OCI-M1 (cell line): ENCODE data around the gene PHLDB2.

ENCODE experiments used
- DNase-seq: peaks from one replicate; lab custom pipeline; 2025; lab: John Stamatoyannopoulos, UW

Gene PHLDB2

DNA sequence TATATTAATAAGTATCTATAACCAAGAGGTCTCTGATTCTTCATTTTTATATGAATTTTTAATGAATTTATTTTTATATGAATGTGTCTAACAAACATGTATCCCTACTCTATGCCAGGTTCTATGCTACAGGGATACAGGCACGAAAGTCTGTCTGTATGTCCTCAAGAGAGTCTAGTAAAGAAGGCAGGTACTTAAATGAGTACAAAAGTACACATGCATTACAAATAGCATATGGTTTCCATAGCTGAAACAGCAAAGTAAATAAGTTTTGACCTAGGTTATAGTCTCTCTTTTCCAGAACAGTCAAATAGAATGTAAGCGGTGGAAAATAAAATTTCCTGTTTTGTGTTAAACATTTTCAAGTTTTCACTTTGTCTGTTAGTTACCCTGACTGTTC, 106.4 kb downstream of the PHLDB2 start:
- no peak for DNase-seq

GRCh38 chr3:111967068-111967467, 108.0 kb downstream of the PHLDB2 start:
- no peak for DNase-seq

DNA sequence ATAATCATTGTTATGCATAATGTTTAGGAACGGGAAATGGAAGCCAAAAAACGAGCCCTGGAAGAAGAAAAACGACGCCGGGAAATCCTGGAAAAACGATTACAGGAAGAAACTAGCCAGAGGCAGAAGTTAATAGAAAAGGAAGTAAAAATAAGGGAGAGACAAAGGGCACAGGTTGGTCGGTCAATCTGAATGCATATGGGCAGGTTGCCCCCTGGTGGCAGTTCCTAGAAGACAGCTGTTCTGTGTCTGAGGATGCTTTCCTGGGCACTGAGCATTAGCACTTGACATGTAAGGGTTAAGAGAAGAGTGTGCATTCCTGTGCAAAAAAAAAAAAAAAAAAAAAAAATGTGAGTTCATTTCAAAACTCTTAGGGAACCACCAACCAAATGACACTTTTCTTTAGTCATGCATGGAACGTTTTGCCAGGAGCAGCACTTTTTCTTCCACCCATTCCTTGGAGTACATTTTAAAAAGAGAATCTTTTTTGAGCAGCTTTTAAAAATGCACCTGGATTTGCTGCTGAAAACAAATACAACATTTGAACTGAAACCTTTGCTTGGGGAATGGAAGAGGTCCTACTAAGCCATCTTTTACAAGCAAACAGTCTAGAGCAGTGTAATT, 108.7 kb downstream of the PHLDB2 start:
- peak; percentile 89 for DNase-seq

DNA sequence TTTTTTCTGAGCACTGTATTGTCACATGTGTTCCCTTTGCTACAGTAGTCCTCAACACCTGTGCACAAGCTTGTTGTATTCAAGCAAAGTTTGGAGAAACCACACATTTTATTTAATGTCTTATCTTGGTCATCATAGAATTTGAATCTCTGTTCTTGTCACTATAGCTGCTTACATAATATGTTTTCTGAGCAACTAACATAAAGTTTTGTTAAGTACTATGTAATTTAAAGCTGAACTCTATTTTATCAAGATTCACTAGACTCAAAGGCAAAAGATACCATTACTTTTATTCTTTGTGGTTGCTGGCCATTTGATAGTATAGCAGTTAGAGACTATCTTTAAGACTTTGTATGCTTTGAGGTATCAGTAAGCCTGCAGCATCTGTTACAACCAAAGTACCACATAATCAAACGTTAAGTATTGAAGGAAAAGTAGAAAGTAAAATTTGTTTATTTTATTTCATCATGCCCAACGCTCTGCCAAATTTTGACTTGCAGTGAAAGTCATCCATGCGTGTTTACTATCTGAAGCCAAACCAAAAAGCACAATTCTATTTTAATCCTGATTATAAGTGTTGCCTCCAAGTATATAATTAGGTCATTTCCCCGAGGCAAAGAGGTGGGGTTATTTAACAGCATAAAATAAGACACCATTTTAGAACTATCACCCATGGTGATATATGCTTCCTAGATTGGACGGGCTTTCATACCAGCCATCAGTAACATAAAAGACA, 109.4 kb downstream of the PHLDB2 start:
- DNase-seq, result no peak

- DNase-seq, result no peak
These were observed 111.3 kb downstream of the PHLDB2 start for GRCh38 chr3:111970376-111970775.

GRCh38 chr3:111971533-111972130, 112.6 kb downstream of the PHLDB2 start:
- no peak for DNase-seq

DNA sequence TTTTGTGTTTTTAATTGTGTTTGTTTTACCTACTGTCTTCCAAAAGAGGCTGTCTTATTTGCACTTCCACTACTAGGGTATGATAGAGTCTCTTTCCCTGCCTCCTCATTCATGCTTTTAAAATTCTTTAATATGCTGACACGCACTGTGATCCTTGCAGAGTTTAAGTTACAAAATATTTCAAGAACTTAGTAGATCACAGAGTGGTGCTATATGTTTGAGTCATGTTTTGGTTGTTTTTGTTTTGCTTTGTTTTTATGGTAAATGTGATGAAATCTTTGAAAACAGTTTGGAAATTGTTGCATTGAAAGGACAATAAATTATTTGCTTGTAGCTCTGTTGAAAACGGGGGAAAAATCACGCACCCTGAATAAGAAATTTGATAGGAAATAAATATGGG, 113.8 kb downstream of the PHLDB2 start:
- DNase-seq, result no peak

GRCh38 chr3:111975131-111975530, 116.1 kb downstream of the PHLDB2 start:
- no peak for DNase-seq

GRCh38 chr3:111976254-111976653, 117.2 kb downstream of the PHLDB2 start:
- DNase-seq, result no peak

- peak; percentile 97 for DNase-seq
These were observed 119.7 kb downstream of the PHLDB2 start, which contains the start of gene ABHD10 for GRCh38 chr3:111978583-111979433. ABHD10 (plus strand) TSS chr3:111979026; CDS start chr3:111979062, 36 bp downstream.

DNA sequence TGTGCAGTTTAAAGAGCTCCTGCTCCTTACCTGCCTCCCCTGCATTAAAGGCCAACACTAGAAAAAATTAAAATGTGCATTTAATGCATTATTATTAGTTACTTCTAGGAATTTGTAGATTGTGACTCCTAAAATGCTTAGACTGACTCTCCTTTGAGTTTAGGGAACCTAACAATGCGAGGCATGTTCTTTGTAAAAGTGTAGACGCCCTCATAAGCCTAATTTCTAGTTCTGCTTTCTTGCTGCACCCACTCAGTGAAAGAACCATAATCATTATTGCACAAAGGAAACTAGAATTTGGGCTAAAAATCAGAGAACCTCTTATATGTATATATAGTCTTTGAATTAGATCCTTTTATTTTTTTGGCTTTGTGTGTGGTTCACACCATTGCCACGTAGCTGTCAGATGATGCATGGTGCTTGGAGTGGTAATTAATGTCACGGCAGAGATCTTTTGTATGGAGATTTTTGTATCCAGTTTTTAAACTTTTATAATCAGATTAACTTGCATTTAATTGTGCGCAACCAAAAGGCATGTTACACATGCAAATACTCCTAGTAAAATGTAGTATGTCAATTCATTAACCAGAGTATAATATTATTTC, 120.5 kb downstream of the PHLDB2 start:
- peak; percentile 77 for DNase-seq

DNA sequence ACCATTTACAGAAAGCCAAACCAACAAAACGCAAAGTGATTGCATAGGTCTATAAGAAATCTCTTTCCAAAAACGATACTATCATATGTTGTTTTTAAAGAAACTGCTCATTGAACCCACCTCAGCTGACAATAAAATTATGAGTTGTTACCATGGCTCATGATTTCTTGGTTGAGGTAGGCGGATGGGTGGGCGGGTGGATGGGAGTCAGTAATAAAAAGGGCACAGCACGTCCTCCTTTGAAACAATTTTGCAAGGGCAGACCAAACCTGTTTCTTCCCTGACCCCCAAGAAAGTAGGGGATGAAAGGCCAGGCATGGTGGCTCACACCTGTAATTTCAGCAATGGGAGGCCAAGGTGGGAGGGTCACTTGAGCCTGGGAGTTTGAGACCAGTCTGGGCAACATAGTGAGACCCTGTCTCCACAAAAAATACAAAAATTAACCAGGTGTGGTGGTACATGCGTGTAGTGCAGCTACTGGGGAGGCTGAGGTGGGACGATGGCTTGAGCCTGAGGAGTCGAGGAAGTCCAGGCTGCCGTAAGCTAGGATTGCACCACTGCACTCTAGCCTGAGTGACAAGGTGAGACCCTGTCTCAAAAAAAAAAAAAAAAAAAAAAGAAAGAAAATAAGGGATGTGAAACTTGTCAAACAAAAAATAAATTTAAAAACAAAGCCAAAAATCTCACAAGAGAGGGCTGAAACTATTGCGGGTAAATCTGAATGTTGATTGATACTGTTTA, 121.8 kb downstream of the PHLDB2 start:
- DNase-seq, result no peak

GRCh38 chr3:111981457-111981763, 122.3 kb downstream of the PHLDB2 start:
- DNase-seq, result no peak

DNA sequence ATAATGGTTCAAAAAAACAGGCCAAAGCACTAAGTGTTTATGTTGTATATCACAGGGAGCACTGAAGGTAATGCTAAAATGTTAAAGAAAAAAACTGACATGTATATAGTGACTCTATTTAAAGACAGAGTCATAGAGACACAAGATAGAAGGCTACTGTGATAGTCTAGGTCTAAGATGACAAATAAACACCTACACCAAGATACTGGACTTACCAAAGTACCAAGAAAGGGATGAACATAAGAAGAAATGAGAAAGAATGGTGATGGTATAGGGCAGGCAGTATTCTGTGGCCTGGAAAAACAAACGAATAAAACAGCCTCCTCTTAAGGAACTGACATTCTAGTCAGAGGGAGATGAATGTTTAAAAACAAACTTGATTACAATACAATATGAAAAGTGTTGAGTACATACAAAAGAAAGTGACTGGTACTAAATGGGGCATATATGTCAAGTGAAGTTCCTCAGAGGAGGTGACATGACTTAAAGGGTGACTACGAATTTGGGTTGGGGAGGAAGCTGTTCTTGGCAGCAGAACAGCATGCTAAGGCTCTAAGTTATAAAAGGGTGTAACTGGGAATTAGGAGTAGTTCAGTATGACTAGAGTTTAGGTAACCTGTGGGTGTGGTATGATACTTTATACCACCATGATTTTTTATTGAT, 125.7 kb downstream of the PHLDB2 start:
- no peak for DNase-seq

DNA sequence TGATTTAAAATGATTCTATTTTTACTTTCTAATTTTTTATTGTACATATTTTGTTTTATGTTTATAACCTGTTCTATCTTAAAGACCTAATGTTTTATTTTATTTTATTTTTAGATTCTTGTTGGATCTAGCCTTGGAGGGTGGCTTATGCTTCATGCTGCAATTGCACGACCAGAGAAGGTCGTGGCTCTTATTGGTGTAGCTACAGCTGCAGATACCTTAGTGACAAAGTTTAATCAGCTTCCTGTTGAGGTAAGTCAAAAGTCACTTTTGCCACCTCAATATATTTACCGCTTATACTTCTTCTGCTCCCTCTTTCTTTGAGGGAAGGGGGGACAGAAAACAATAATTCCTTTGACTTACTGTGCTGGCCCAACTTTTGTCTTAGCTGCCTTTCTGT, 127.7 kb downstream of the PHLDB2 start:
- DNase-seq, result no peak

DNA sequence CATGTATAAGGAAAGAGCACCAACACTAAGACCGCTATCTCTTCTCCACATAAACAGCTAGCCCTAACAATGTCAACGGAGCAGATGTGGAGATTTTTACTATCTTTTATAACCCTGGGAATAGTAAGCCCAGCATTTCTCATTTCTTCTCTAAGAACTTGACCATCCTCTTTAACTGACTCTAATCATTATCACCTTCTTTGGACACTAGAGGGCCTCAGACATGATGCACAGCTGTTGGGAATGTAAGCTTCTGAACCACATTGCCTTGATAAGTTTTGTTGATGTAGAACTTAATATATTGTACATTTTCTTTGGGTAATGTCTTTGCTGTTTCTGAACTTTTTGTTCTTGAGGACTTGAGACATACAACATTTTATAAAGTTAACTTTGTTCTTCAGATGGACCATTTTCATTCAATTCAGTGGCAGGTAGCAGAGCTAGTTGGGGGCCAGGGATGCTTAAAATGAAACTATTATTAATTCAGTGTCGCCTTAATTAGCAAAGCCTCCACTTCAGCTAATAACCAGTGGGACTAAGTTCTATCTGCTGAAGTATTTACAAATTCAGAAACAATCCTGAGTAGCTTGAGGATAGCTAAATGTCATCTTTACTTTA, 130.1 kb downstream of the PHLDB2 start:
- peak; percentile 67 for DNase-seq

DNA sequence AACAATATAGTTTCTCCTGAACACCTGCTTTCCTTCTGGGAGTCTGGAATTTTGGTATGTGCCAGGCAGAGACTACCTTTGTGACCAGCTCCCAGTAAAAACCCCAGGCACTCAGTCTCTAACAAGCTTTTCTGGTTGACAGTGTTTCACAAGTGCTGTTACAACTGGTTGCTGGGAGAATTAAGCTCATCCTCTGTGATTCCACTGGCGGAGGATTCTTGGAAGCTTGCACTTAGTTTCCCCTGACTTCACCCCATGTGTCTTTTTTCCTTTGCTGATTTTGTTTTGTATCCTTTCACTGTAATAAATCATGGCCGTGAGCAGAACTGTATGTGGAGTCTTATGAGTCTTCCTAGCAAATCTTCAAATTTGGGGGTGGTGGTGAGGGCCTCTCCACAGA, 134.0 kb downstream of the PHLDB2 start:
- DNase-seq, result no peak

DNA sequence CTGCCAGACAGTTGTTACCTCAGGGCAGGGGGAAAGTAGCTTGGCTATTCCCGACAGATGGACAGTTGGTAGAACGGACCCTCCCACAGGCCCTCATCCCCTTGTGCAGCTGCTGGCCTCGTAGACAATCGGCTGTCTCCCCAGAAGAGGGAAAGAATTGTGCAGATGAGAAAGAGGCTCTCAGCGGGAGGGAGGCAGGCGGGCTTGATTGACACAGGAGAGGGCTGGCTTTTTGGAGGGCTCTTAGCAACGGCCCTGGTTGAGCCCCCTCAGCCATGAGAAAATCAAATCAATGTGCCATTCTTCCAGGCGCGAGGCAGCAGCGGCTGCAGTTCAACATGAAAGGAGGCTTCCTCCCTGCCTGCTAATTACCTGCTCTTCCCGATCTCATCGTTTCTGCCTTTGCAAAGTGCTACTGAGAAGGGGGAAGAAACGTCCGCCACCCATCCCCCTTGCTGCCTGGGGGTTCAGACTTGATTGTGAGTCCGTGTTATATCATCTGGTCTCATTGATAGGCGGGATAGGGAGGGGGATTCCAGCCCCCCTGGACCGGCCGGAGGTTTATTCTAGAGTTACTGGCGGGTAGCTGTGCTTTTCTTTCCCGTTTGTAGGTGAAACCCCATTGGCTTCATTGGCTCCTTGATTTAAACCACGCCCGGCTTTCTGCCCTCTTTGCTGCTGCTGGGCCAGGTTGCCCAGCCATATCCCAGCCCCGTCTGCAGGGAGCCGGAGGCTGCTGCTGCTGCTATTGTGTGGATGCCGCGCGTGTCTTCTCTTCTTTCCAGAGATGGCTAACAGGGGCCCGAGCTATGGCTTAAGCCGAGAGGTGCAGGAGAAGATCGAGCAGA, 139.8 kb downstream of the PHLDB2 start, which contains the start of gene TAGLN3:
Gene TAGLN3 (plus strand): TSS at position 287 of the 848 bp plus-strand sequence. CDS start 501 bp downstream, at position 788.
- DNase-seq, result peak; percentile 6
